CD4-positive, alpha-beta T cell treated with Interleukin-6 at 100 ng/mL for 8 hours (primary cell): ENCODE data around the gene MAD1L1.

ENCODE experiments used
- DNase-seq: peaks from one replicate; pipeline ENCODE4 v3.0.0-alpha.2; 2020; ENCODE audit warnings: mixed read lengths, low spot score

Gene MAD1L1

GRCh38 chr7:2029936-2030335 lies 202.8 kb downstream of the MAD1L1 start:
- DNase-seq: no peak

GRCh38 chr7:2029211-2029905 lies 203.4 kb downstream of the MAD1L1 start:
- no peak for DNase-seq

- no peak for DNase-seq
Observed at GRCh38 chr7:2028733-2029132, 204.0 kb downstream of the MAD1L1 start.

GRCh38 chr7:2025188-2025587 lies 207.6 kb downstream of the MAD1L1 start:
- no peak for DNase-seq

GRCh38 chr7:2024567-2024918 lies 208.2 kb downstream of the MAD1L1 start:
- no peak for DNase-seq

- no peak for DNase-seq
Observed at GRCh38 chr7:2023877-2024566, 208.7 kb downstream of the MAD1L1 start.

GRCh38 chr7:2022737-2023250 lies 210.0 kb downstream of the MAD1L1 start:
- no peak for DNase-seq

- DNase-seq: no peak
Observed at GRCh38 chr7:2022021-2022409, 210.7 kb downstream of the MAD1L1 start.

- DNase-seq: no peak
Observed at GRCh38 chr7:2019711-2020511, 212.8 kb downstream of the MAD1L1 start.

- DNase-seq: no peak
Observed at GRCh38 chr7:2019461-2019710, 213.4 kb downstream of the MAD1L1 start.

- DNase-seq: no peak
Observed at GRCh38 chr7:2018569-2019460, 213.9 kb downstream of the MAD1L1 start.

- DNase-seq: no peak
Observed at GRCh38 chr7:2017914-2018568, 214.7 kb downstream of the MAD1L1 start.

- no peak for DNase-seq
Observed at GRCh38 chr7:2017481-2017891, 215.3 kb downstream of the MAD1L1 start.

GRCh38 chr7:2016761-2017480 lies 215.8 kb downstream of the MAD1L1 start:
- no peak for DNase-seq

GRCh38 chr7:2016021-2016631 lies 216.6 kb downstream of the MAD1L1 start:
- DNase-seq: no peak

GRCh38 chr7:2015251-2015871 lies 217.4 kb downstream of the MAD1L1 start:
- no peak for DNase-seq

- DNase-seq: no peak
Observed at GRCh38 chr7:2014391-2015241, 218.1 kb downstream of the MAD1L1 start.

- no peak for DNase-seq
Observed at GRCh38 chr7:2013381-2014311, 219.1 kb downstream of the MAD1L1 start.
